Adrenal gland (tissue), 12 donors: ENCODE measurements around the gene SLC44A5. TPM values are rescaled to one million over a fixed set of nuclear protein-coding genes. Genes with fewer than 3 reads are reported as not detected.
"Not testable (repeated sequence)": the region's sequence is repeated elsewhere in the genome, so short reads cannot be mapped to it uniquely, and the experiment has no call there.

Source experiments
- DNase-seq, 7 donors: peaks; one replicate each; pipeline ENCODE4 v3.0.0-alpha.2; 2019 to 2020
- H3K27ac ChIP-seq, 5 donors: fragments of 200-600 bp; sonication (generic) in 4 of 5; 1 replicate in 3 of 5; 2 replicates in 2 of 5; pipeline versions ENCODE4 v1.5.1 to v1.8.0; 2016 to 2020; ENCODE audit warnings: mild to moderate bottlenecking in 1 of 5
- H3K27me3 ChIP-seq: fragments of 200-600 bp; 2 replicates; pipeline ENCODE4 v1.8.0; 2021
- H3K36me3 ChIP-seq, 2 donors: fragments of 200-600 bp; replicated peaks in 1 of 2; 1 replicate in 1 of 2; 2 replicates in 1 of 2; pipeline versions ENCODE4 v1.5.1 to v1.8.0; 2018 to 2022
- H3K4me1 ChIP-seq, 2 donors: fragments of 200-600 bp; replicated peaks in 1 of 2; 1 replicate in 1 of 2; 2 replicates in 1 of 2; pipeline versions ENCODE4 v1.5.1 to v1.8.0; 2018 to 2021
- H3K4me3 ChIP-seq, 4 donors: fragments of 200-600 bp; sonication (generic) in 3 of 4; one replicate each; pipeline ENCODE4 v1.5.1; 2016 to 2018
- H3K9me3 ChIP-seq, 3 donors: fragments of 200-600 bp; sonication (generic) in 1 of 3; replicated peaks in 1 of 3; 1 replicate in 2 of 3; 2 replicates in 1 of 3; pipeline versions ENCODE4 v1.5.1 to v1.8.0; 2016 to 2021
- POLR2A ChIP-seq, 2 donors: fragments of 450-650 bp; IDR thresholded peaks; one replicate each; pipeline ENCODE4 v1.6.1; 2017; ENCODE audit warnings: antibody characterized with exemption in 2 of 2, mild to moderate bottlenecking in 2 of 2, moderate library complexity in 1 of 2
- WGBS, 4 donors: extraction: QIAGEN DNeasy Blood & Tissue Kit in 2 of 4; methylation state at CpG; one replicate each; pipeline versions ENCODE4 v1.1.5 to v1.1.7; 2013 to 2017; 5-methylcytosine and 5-hydroxymethylcytosine counted together
- intact Hi-C, 2 donors: fragments of 100-400 bp; cut with DNase I; formaldehyde crosslinking; loops; one replicate each; pipeline versions ENCODE4 v1.14.1 to v1.15.0; 2022 to 2023
- polyA plus RNA-seq, 3 donors: library from polyadenylated mRNA; stranded (reverse); fragments of 200-250 nt in 2 of 3; fragments of 350-450 nt in 1 of 3; fragmentation: Illumina TruSeq in 1 of 3; extraction: RNeasy Lipid Tissue Mini Kit (QIAGEN cat#74804) in 1 of 3; gene quantifications; one replicate each; pipeline ENCODE4 v1.2.3, GENCODE V29; 2013 to 2014
- total RNA-seq, 9 donors: library from RNA; depleted of rRNA in 4 of 9; stranded (reverse); fragments of >200 nt in 4 of 9; fragments of 120-200 nt in 1 of 9; fragmentation: NEBNext Ultra II Directional in 1 of 9; extraction: Animal tissue kit (Norgen Biotek cat#: 25700) in 1 of 9; gene quantifications; one replicate each; pipeline versions ENCODE4 v1.1.0 to v1.2.4, GENCODE V29; 2013 to 2023
- TF ChIP-seq, protein P1 (sequence below), 6 experiments: fragments of 450-650 bp in 4 of 6; fragments of 200-600 bp in 2 of 6; sonication (generic) in 1 of 6; IDR thresholded peaks; 1 replicate in 5 of 6; 2 replicates in 1 of 6; pipeline versions ENCODE4 v1.5.1 to v1.8.0; 2016 to 2021; ENCODE audit warnings: antibody characterized with exemption in 6 of 6, mild to moderate bottlenecking in 2 of 6, moderate library complexity in 1 of 6
- donor health status: healthy with polysubstance abuse.
- donor health status: Bipolar disorder and iron deficiency.
- donor health status: DM: yes; HTN: yes; CAD: no.
- donor health status: DM: no; HTN: no; CAD: no.
- donor health status: DM: no; HTN: no; CAD: no.
- donor health status: DM: yes; HTN: yes; CAD: no.

Gene SLC44A5
- total and polyA plus RNA-seq, 12 donors: 0.17 to 2.2 (median 0.48) TPM

DNA sequence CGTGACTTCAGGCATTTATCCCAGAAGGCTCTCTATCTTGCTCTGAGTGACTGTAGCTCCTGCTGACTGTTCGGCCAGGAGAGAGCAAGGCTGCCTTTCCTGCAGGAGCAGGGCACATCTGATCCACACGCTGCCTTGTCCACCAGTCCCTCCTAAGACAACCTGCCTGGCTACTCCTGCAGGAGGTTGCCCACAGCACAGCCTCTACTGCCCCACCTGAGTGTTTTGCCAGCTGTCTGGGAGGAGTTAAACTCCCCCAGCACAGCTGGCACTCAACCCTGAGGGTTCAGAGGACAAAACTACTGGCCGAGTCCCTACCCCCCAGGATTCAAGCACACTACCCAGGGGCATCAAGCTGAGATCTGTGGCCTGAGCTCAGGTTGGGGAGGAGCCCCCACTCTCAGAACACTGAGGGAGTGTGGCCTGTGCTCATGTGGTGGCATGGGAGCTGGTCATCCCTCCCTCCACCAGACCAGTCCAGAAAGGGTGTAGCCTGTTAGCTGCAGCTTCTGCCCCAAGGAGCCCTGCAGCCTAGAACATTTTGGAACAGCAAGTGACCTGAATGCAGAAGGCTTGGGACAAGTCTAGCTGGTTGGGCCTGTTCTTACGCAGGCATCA, 237.3 kb downstream of the SLC44A5 start:
- no peaks in the 10 kb centered on the region for H3K36me3 ChIP-seq
- no peak overlapping the region for H3K4me3 ChIP-seq
- WGBS, 4 donors: 66 to 86% (median 73%) methylated on average over 2 to 5 of the region's 5 CpGs
- H3K27ac ChIP-seq: no peak overlapping the region
- H3K27me3 ChIP-seq: no peaks in the 10 kb centered on the region
- no peaks in the 10 kb centered on the region for H3K9me3 ChIP-seq
- DNase-seq: no peak
- intact Hi-C loops: no loop called here
- TF ChIP-seq, protein P1, sequence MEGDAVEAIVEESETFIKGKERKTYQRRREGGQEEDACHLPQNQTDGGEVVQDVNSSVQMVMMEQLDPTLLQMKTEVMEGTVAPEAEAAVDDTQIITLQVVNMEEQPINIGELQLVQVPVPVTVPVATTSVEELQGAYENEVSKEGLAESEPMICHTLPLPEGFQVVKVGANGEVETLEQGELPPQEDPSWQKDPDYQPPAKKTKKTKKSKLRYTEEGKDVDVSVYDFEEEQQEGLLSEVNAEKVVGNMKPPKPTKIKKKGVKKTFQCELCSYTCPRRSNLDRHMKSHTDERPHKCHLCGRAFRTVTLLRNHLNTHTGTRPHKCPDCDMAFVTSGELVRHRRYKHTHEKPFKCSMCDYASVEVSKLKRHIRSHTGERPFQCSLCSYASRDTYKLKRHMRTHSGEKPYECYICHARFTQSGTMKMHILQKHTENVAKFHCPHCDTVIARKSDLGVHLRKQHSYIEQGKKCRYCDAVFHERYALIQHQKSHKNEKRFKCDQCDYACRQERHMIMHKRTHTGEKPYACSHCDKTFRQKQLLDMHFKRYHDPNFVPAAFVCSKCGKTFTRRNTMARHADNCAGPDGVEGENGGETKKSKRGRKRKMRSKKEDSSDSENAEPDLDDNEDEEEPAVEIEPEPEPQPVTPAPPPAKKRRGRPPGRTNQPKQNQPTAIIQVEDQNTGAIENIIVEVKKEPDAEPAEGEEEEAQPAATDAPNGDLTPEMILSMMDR (IDR thresholded peaks at IDR 0.05): no peak
- no peak for TF ChIP-seq POLR2A (IDR thresholded peaks at IDR 0.05)
- H3K4me1 ChIP-seq: no peaks in the 10 kb centered on the region

- intact Hi-C loops: no loop called here
- H3K27ac ChIP-seq: no peak overlapping the region
- H3K36me3 ChIP-seq: no peaks in the 10 kb centered on the region
- TF ChIP-seq, protein P1 (IDR thresholded peaks at IDR 0.05): no peak
- no peak for TF ChIP-seq POLR2A (IDR thresholded peaks at IDR 0.05)
- no peaks in the 10 kb centered on the region for H3K9me3 ChIP-seq
- no peaks in the 10 kb centered on the region for H3K4me1 ChIP-seq
- H3K27me3 ChIP-seq: no peaks in the 10 kb centered on the region
- no peak for DNase-seq
- no peak overlapping the region for H3K4me3 ChIP-seq
- 82 to 88% (median 87%) methylated on average over 1 of the region's 1 CpG for WGBS, 4 donors
These were observed 244.3 kb downstream of the SLC44A5 start for GRCh38 chr1:75366595-75366994.

DNA sequence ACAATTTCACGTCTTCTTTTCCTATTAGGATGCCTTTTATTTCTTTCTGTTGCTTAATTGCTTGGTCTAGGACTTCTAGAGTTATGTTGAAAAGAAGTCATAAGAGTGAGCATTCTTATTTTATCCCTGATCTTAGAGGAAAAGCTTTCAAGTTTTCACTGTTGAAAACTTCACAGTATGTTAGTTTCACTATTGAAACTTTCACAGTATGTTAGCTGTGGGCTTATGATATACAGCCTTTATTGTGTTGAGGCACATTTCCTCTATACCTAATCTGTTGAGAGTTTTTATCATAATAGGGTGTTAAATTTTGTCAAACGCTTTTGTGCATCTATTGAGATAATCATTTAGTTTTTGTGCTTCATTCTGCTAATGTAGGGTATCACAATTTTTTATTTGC, 249.7 kb downstream of the SLC44A5 start:
- WGBS, 4 donors: 70 to 81% (median 76%) methylated on average over 2 of the region's 2 CpGs

DNA sequence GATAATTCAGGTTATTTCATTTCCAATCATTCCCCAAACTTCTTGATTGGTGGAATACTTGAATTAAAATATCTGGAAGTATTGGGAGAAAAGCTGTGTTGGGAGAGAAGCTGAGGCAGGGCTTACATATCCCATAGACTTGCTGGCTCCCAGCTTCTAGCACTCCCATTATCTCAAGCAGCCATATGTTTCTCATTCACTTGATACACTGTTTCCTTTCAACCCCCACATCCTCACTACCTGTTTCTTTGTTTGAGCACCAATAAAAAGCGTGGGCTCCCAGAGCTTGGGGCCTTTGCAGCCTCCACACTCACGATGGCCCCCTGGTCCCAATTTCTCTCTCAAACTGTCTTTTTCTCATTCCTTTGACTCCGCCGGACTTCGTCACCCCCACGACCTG, 256.6 kb downstream of the SLC44A5 start:
- H3K27me3 ChIP-seq, H3K4me3 ChIP-seq, H3K27ac ChIP-seq, H3K4me1 ChIP-seq, H3K36me3 ChIP-seq, DNase-seq, intact Hi-C loops, H3K9me3 ChIP-seq: not testable (repeated sequence)
- 79 to 83% (median 81%) methylated on average over 6 of the region's 6 CpGs for WGBS, 4 donors

More for the DNA sequence above, 249.7 kb downstream of the SLC44A5 start:
- no peak overlapping the region for H3K4me3 ChIP-seq
- no peaks in the 10 kb centered on the region for H3K36me3 ChIP-seq
- TF ChIP-seq, protein P1 (IDR thresholded peaks at IDR 0.05): no peak
- no peak for TF ChIP-seq POLR2A (IDR thresholded peaks at IDR 0.05)
- H3K9me3 ChIP-seq: no peaks in the 10 kb centered on the region
- H3K27ac ChIP-seq: no peak overlapping the region
- H3K27me3 ChIP-seq: no peaks in the 10 kb centered on the region
- no peak for DNase-seq
- intact Hi-C loops: no loop called here
- no peaks in the 10 kb centered on the region for H3K4me1 ChIP-seq

GRCh38 chr1:75353051-75353450, 257.9 kb downstream of the SLC44A5 start:
- TF ChIP-seq, protein P1 (IDR thresholded peaks at IDR 0.05): no peak
- no peak for TF ChIP-seq POLR2A (IDR thresholded peaks at IDR 0.05)
- Histone ChIP-seq H3K27me3 (no peaks in the 10 kb centered on the region), H3K36me3 (no peaks in the 10 kb centered on the region), H3K9me3 (no peaks in the 10 kb centered on the region), H3K4me3 (no peak overlapping the region), H3K4me1 (no peaks in the 10 kb centered on the region), H3K27ac (no peak overlapping the region)
- intact Hi-C loops: no loop called here
- WGBS, 4 donors: 47 to 64% (median 56%) methylated on average over 2 of the region's 2 CpGs
- DNase-seq: no peak
